ENCODE data around the gene ACP5.

Gene ACP5

GRCh38 chr19:11598103-11598483, 20.6 kb upstream of the ACP5 start:
- Histone ChIP-seq H3K27me3 (ENCODE audit: insufficient read depth, low read length) (no peaks in the 10 kb centered on the region), H3K36me3 (ENCODE audit: insufficient read depth, low read depth, low read length) (peaks cover 13% of the 10 kb centered on the region), H3K4me1 (ENCODE audit: insufficient read depth, low read length) (peaks cover 9% of the 10 kb centered on the region; the same call in 1 of the 2 replicates), H3K27ac (ENCODE audit: low read length) (peak overlapping the region; percentile 92), H3K4me3 (ENCODE audit: low read length) (peak overlapping the region; percentile 99), H3K9me3 (ENCODE audit: insufficient read depth, low read depth, low read length) (no peaks in the 10 kb centered on the region), H3K9ac (ENCODE audit: low read depth, low read length) (peak overlapping the region; percentile 96)

GRCh38 chr19:11597202-11598102, 20.0 kb upstream of the ACP5 start, which contains the start of gene ZNF627:
Gene ZNF627 (plus strand): TSS chr19:11597483. CDS start chr19:11597628, 145 bp downstream.
- Histone ChIP-seq H3K9ac (ENCODE audit: low read depth, low read length) (peak within 1 kb of the TSS; percentile 96), H3K4me3 (ENCODE audit: low read length) (peak within 1 kb of the TSS; percentile 99), H3K4me1 (ENCODE audit: insufficient read depth, low read length) (peaks cover 8% of the 10 kb centered on the region; the same call in 1 of the 2 replicates), H3K9me3 (ENCODE audit: insufficient read depth, low read depth, low read length) (no peaks in the 10 kb centered on the region), H3K27ac (ENCODE audit: low read length) (peak within 1 kb of the TSS; percentile 92), H3K27me3 (ENCODE audit: insufficient read depth, low read length) (no peaks in the 10 kb centered on the region), H3K36me3 (ENCODE audit: insufficient read depth, low read depth, low read length) (peaks cover 8% of the 10 kb centered on the region)

- H3K36me3 ChIP-seq (ENCODE audit: insufficient read depth, low read depth, low read length), result peaks cover 7% of the 10 kb centered on the region
- no peaks in the 10 kb centered on the region for H3K9me3 ChIP-seq (ENCODE audit: insufficient read depth, low read depth, low read length)
- no peak overlapping the region for H3K9ac ChIP-seq (ENCODE audit: low read depth, low read length)
- no peaks in the 10 kb centered on the region for H3K27me3 ChIP-seq (ENCODE audit: insufficient read depth, low read length)
- H3K27ac ChIP-seq (ENCODE audit: low read length), result no peak overlapping the region
- no peak overlapping the region for H3K4me3 ChIP-seq (ENCODE audit: low read length)
- H3K4me1 ChIP-seq (ENCODE audit: insufficient read depth, low read length), result 0 out of 2 replicates have a peak, but pooled peaks cover 3% of the 10 kb centered on the region
Observed at GRCh38 chr19:11596156-11596555, 18.7 kb upstream of the ACP5 start.

- Histone ChIP-seq H3K36me3 (ENCODE audit: insufficient read depth, low read depth, low read length) (peaks cover 2% of the 10 kb centered on the region), H3K27ac (ENCODE audit: low read length) (no peak overlapping the region), H3K9ac (ENCODE audit: low read depth, low read length) (no peak overlapping the region), H3K9me3 (ENCODE audit: insufficient read depth, low read depth, low read length) (no peaks in the 10 kb centered on the region), H3K4me3 (ENCODE audit: low read length) (no peak overlapping the region), H3K27me3 (ENCODE audit: insufficient read depth, low read length) (no peaks in the 10 kb centered on the region), H3K4me1 (ENCODE audit: insufficient read depth, low read length) (no peaks in the 10 kb centered on the region)
Observed at GRCh38 chr19:11594084-11594483, 16.6 kb upstream of the ACP5 start.

GRCh38 chr19:11587975-11588631, 10.7 kb upstream of the ACP5 start:
- Histone ChIP-seq H3K27ac (ENCODE audit: low read length) (no peak overlapping the region), H3K9ac (ENCODE audit: low read depth, low read length) (no peak overlapping the region), H3K4me1 (ENCODE audit: insufficient read depth, low read length) (no peaks in the 10 kb centered on the region), H3K9me3 (ENCODE audit: insufficient read depth, low read depth, low read length) (no peaks in the 10 kb centered on the region), H3K4me3 (ENCODE audit: low read length) (no peak overlapping the region), H3K27me3 (ENCODE audit: insufficient read depth, low read length) (no peaks in the 10 kb centered on the region), H3K36me3 (ENCODE audit: insufficient read depth, low read depth, low read length) (no peaks in the 10 kb centered on the region)

- H3K27ac ChIP-seq (ENCODE audit: low read length), result no peak overlapping the region
- no peaks in the 10 kb centered on the region for H3K27me3 ChIP-seq (ENCODE audit: insufficient read depth, low read length)
- no peaks in the 10 kb centered on the region for H3K4me1 ChIP-seq (ENCODE audit: insufficient read depth, low read length)
- no peaks in the 10 kb centered on the region for H3K9me3 ChIP-seq (ENCODE audit: insufficient read depth, low read depth, low read length)
- H3K36me3 ChIP-seq (ENCODE audit: insufficient read depth, low read depth, low read length), result no peaks in the 10 kb centered on the region
- H3K4me3 ChIP-seq (ENCODE audit: low read length), result no peak overlapping the region
- no peak overlapping the region for H3K9ac ChIP-seq (ENCODE audit: low read depth, low read length)
Observed at GRCh38 chr19:11587302-11587974, 10.0 kb upstream of the ACP5 start.

- H3K27me3 ChIP-seq (ENCODE audit: insufficient read depth, low read length), result no peaks in the 10 kb centered on the region
- no peak overlapping the region for H3K27ac ChIP-seq (ENCODE audit: low read length)
- no peaks in the 10 kb centered on the region for H3K9me3 ChIP-seq (ENCODE audit: insufficient read depth, low read depth, low read length)
- no peak overlapping the region for H3K4me3 ChIP-seq (ENCODE audit: low read length)
- no peak overlapping the region for H3K9ac ChIP-seq (ENCODE audit: low read depth, low read length)
- H3K4me1 ChIP-seq (ENCODE audit: insufficient read depth, low read length), result no peaks in the 10 kb centered on the region
- no peaks in the 10 kb centered on the region for H3K36me3 ChIP-seq (ENCODE audit: insufficient read depth, low read depth, low read length)
Observed at GRCh38 chr19:11586331-11586730, 8.9 kb upstream of the ACP5 start.

GRCh38 chr19:11581740-11582139, 4.3 kb upstream of the ACP5 start:
- no peaks in the 10 kb centered on the region for H3K36me3 ChIP-seq (ENCODE audit: insufficient read depth, low read depth, low read length)
- no peak overlapping the region for H3K9ac ChIP-seq (ENCODE audit: low read depth, low read length)
- H3K4me1 ChIP-seq (ENCODE audit: insufficient read depth, low read length), result no peaks in the 10 kb centered on the region; the same call in 1 of the 2 replicates
- H3K27ac ChIP-seq (ENCODE audit: low read length), result no peak overlapping the region
- no peaks in the 10 kb centered on the region for H3K9me3 ChIP-seq (ENCODE audit: insufficient read depth, low read depth, low read length)
- H3K4me3 ChIP-seq (ENCODE audit: low read length), result no peak overlapping the region
- peaks cover 13% of the 10 kb centered on the region; the same call in 1 of the 2 replicates for H3K27me3 ChIP-seq (ENCODE audit: insufficient read depth, low read length)

- Histone ChIP-seq H3K9me3 (ENCODE audit: insufficient read depth, low read depth, low read length) (no peaks in the 10 kb centered on the region), H3K4me3 (ENCODE audit: low read length) (no peak overlapping the region), H3K36me3 (ENCODE audit: insufficient read depth, low read depth, low read length) (no peaks in the 10 kb centered on the region), H3K9ac (ENCODE audit: low read depth, low read length) (no peak overlapping the region), H3K27me3 (ENCODE audit: insufficient read depth, low read length) (peaks cover 13% of the 10 kb centered on the region; the same call in 1 of the 2 replicates), H3K4me1 (ENCODE audit: insufficient read depth, low read length) (no peaks in the 10 kb centered on the region; the same call in 1 of the 2 replicates), H3K27ac (ENCODE audit: low read length) (no peak overlapping the region)
Observed at GRCh38 chr19:11580116-11580515, 2.7 kb upstream of the ACP5 start.

GRCh38 chr19:11578258-11579142, 1.1 kb upstream of the ACP5 start:
- Histone ChIP-seq H3K27ac (ENCODE audit: low read length) (no peak overlapping the region), H3K9ac (ENCODE audit: low read depth, low read length) (peak overlapping the region; percentile 45; the same call in 1 of the 2 replicates), H3K4me3 (ENCODE audit: low read length) (peak overlapping the region; percentile 66; the same call in 1 of the 2 replicates), H3K36me3 (ENCODE audit: insufficient read depth, low read depth, low read length) (no peaks in the 10 kb centered on the region), H3K27me3 (ENCODE audit: insufficient read depth, low read length) (peaks cover 13% of the 10 kb centered on the region; the same call in 1 of the 2 replicates), H3K4me1 (ENCODE audit: insufficient read depth, low read length) (no peaks in the 10 kb centered on the region; the same call in 1 of the 2 replicates), H3K9me3 (ENCODE audit: insufficient read depth, low read depth, low read length) (no peaks in the 10 kb centered on the region)

Measured in iPS-20b (cell line).